CD4-positive, alpha-beta T cell treated with Interferon alpha-2 for 1 hour (primary cell): ENCODE data around the gene LCN1.
A peak's percentile ranks its signal among the peaks of the same experiment; 100 is the strongest.

ENCODE experiments used
- DNase-seq, 2 donors: peaks; one replicate each; pipeline ENCODE4 v3.0.0-alpha.2; 2020 to 2022

The LCN1 gene

DNA sequence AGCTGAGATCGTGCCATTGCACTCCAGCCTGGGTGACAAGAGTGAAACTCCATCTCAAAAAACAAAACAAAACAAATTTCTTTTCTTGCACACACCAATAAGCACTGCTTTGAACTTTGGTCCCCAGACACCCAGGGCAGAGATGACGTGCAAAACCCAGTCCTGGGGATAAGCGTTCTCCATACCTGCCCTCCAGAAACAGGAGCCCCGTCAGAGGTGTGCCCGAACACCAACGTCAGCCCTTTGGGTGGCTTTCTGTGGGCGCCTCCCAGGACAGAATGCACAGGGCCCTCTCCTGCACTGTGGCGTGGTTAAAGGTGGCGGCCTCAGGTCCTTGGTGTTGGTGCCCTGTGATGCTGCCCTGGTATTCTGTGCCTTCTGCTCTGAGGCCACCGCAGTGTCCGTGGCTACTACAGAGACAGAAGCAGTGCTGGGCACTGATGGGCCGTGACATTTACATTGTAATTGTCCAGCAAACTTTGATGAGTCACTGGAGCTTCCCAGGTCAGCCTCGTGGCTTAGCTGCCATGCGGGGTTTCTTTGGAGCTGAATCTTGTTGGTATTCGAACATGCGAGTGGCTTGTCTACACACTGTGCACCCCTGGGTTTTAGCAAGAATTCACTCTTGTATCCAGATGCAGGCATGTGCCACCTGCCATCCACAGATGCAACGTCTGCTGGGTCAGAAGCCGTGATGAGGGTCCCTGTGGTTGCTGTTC is 31.9 kb upstream of the LCN1 start:
- DNase-seq, result no peak

DNA sequence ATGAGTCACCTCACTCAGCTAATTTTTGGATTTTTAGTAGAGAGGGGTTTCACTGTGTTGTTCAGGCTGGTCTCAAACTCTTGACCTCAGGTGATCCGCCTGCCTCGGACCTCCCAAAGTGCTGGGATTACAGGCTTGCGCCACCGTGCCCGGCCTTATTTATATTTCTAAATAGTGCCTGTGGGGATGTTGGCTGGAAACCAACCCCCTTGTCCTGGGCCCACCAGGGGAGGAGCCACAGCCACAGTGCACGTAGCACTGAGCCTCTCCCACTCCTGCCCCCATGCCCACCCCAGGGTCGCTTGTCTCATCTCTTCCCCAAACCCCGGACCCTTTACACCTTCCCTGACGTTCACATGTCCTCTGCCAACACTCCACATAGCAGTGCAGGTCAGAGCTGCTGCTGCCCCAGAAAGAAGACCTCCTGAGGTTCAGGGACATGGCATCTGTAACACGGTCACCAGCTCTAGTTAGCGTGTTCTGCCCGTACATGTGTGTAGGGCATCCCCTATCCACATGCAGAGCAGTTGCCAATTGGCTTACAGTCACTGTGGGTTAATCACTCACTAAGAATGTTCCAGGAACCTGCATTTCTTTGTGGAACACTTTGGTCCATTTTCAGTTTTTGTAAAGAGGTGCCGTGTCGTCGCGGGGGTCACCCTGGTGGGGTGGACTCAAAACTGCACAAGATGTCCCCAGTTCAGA is 30.9 kb upstream of the LCN1 start:
- DNase-seq, result no peak

DNA sequence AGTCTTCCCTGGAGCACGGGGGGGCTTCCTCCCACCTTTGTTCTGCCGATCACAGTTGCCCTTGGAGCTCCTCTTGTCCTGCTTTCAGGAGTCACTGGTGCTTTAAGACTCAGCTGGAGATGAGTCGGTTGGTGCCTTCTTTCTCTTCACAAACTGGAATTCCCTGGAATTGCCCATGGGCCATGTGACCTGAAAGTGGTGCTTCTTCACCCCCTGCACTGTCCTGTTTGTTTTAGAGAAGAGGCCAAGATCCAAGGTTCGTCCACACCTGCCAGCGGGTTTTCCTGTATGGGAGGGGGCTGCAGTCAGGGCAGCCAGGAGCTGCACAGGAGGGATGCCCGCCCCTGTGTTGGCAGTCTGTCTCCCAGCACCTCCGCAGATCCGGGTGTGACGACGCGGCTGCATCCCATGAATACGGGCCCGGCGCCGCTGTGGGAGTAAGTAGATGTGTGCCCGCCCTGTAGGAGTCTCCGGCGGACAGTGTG is 30.2 kb upstream of the LCN1 start:
- DNase-seq, result no peak

DNA sequence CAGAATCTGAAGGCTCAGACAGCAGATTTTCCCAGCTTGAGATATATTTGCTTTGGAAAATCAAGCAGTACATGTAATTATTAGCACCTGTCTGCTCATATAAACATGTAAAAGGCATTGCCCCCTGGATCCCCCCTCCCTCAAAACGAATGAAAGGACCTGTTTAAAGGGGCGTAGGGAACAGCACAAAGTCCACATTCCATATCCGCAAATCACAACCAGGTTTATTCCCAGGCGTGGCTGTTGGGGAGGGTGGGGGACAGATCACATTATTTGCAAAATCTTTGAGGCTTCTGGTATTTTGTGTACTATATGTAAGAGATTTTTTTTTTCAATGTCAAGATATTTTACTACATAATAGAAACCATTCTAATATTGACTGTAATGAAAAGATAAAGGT is 29.5 kb upstream of the LCN1 start:
- no peak for DNase-seq

DNA sequence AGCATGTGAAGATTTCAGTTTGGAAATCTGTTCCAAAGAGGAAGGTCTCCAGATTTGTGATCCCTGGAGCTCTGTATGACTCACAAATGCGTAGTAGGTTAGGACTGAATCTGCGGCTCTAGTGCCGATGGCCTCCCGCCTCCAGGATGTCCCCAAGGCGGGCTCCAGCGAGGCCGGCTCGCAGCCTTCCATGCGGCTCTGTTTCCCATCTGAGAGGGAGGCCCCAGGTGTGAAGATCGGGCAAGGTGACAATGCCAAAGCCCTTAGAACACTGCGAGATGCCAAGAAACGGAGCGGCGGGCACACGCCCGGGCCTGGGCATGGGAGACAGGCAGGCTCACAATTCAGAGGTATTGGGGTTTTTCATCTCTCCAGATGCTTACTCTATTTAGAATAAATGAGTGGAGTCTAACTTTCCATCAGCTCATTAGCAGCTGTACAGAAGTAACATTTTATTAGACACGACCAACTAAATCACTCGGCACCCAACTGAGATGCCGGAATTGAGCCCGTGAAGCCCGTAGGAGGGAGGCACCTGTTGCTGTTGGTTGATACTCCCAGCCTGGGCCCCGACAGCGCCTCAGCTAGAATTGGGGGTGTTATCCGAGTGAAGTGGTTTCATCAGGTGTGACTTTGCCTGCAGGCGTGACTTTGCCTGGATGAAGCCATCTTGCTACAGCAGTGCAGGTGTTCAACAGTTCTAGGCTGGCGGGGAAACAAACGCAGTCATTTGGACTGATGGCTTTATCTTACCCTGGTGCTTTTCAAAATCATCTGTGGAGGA is 28.2 kb upstream of the LCN1 start:
- DNase-seq, result no peak

DNA sequence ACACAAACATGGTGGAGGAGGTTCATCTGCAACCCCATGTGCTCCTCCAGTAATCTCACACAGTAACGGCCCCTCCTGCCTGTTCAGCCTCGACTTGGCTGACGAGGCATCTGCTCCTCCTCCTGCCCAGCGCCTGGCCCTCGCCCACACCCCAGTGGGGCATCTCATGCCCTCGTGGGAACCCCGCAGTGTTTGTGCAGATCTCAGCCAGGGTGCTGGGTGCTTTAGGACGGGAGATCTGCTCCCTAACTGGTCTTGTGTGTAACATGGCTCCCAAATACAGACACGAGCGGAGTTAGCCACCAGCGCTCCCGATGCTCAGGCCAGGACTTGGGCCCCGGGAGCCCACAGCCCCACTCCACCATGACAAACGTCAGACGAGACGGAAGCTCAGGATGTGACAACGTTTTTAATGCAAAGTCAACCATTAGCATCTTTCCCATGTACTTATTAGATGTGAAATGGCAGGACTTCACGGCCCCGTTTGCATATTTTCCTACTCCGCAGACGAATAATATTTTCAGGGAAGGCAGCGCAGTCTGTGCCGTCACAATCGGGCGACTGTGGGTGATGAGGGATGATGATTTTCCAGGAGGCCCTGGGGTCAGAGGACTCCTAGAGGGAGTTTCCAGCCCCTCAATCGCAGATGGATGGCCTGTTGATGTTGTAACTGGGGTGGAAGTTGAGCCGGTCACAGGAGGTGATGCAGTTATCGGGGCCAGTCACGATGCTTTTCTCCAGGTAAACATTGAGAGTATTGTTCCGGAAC is 26.3 kb upstream of the LCN1 start:
- no peak for DNase-seq

DNA sequence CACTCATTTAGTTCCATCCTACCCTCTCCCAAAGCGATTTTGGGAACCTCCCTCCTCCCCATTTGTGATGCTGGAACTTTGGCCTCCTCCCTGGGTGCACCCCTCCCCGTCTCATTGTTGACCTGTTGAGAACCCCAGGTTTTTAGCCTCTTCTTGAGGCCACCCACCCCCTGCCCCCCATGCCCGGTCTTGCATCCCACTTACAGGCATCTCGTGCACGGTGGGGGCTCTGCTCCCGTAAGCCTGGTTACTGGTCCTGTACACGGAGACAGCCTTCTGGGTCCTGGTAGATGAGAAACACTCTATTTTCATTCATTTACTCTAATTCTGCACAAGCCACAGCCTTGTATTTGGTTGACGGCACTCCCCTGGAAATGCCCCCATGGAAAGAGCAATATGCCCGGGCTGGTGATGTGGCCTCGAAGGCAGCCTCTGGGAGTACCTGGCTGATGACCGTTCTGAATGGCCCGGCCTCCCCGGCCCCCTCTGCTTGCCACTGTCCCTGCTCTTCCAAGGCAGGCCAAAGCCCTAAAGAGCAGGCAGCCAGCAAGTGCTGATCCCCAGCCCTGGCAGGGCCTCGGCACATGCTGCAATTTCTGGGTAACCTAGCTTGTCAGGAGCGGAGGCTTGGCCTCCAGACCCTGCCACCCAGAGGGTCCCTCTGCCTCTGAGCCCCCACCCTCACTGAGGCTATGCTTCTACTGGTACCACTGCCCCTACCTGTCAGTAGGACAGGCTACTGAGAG is 22.7 kb upstream of the LCN1 start:
- no peak for DNase-seq

DNA sequence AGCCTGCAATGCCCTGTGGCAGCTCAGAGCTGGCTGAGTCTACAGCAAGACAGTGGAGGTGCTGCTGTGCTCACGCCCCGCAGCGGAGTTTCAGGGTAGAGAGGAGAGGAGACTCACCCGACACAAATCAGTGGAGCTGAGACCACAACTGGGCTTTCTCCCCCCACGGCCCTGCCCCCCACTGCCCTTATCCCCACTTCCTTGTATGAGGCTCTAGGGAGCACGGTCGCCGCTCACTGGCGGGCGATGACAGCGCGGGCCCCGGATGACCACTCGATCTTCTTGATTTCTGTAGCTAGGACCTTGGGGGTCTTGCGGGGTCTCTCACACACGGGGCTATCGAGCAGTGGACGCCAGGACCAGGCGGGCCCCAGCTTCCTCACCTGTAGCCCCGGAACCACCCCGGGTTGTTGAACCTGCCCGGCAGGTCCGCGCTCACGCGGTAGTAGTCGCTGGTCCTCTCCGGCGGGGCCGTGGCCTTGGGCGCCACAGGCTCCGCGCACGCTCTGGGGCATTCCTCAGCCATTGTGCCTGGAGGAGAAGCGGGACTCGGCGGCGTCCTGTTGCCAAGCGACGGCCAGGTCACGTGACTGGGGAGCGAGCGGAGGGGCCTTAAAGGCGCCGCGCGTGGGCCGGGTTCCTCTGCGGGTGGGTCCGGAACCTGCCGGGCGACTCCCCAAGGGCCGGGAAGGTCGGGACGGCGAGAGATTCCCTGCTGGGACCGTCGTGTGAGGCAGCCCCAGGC is 21.7 kb upstream of the LCN1 start:
- DNase-seq, result peak; percentile 88 to 90

DNA sequence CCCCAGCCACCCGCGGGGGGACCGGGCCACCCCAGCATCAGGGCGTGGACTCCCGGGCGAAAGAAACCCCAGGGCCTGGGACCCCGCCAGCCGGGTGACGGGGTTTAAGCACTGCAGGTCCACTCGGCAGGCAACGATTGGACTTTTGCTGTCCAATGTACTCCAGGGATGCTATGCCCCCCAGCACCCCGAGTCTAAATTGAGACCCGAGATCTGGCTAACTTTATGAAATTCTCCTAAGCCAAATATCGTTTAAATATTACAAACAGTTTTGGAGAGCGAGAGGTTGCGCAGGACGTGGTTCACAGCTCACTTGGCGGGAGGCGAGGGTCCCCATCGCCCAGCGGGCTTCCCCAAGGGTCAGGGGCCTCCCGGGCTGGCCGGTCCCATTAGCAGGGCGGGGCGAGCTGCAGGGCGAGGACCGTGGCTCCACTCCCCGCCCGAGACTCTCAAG is 21.1 kb upstream of the LCN1 start:
- no peak for DNase-seq

DNA sequence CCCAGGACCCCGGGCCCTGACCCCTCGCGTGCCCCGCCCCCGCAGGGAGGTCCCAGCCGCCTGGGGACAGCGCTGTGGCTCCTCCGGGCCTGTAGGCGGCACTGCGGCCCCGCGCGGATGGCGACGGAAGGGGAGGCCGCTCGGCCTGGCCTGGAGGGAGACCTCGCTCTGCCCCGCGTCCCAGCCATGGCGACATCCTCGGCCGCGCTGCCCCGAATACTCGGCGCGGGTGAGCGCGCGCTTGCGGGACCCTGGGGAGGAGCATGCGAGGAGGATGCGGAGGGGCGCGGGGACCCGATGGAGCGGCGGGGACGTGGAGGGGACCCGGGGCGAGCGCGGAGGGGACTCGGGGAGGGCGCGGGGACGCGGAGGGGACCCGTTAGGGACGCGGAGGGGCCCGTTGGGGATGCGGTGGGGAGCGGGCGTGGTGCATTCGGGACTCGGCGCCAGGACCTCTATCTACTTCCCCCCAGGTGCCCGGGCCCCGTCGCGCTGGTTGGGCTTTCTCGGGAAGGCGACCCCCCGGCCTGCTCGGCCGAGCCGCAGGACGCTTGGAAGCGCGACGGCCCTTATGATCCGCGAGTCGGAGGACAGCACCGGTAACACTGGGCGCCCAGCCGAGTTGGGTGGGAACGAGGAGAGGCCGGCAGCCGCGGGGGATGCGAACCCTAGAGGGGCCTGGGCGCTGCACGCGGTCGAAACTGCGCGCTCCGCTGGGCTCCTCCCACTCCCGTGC is 20.5 kb upstream of the LCN1 start, which contains the start of gene MRPS2:
Gene MRPS2, plus strand, starts transcription at position 158 of the 736 bp plus-strand sequence. Its CDS starts 29 bp downstream, at position 187.
- peak; percentile 85 to 90 for DNase-seq

DNA sequence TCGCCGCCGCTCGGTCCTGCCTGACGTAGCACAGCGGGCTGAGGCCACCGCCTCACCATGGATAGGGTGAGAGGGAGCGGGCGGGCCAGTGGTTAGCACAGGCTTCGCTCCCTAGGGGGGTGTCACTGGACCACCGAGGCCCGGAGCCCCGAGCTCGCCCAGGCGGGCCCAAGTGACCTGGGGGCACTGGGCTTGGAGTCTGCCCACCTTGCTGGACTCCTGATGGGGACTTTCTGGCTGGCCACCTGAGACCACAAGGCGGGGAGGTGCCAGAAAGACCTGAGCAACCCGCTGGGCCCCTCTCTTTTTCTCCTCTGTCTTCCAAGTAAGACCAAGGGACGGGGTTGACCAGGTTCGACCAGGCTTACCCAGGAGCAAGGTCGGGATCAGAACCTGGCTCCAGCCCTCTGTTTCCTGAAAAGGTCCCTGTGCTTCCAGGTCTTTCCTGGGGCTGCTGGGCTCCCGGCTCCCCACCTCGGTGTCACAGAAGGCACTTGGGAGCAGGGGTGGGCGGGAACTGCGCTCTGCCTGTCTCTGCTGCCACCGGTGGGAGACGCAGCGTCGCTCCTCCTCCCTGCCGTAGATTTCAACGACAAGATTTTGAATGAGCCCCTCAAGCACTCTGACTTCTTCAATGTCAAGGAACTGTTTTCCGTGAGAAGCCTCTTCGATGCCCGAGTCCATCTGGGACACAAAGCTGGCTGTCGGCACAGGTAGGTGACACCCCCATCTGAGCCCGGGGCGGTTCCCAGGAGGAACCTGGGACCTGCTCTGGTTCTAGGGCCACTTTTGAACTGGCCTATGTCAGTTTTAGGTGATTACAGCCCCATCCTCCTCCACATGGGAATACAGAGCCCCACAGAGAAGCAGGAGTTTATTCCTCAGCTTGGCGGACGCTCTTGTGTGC is 19.7 kb upstream of the LCN1 start:
- peak; percentile 23 to 47 for DNase-seq

DNA sequence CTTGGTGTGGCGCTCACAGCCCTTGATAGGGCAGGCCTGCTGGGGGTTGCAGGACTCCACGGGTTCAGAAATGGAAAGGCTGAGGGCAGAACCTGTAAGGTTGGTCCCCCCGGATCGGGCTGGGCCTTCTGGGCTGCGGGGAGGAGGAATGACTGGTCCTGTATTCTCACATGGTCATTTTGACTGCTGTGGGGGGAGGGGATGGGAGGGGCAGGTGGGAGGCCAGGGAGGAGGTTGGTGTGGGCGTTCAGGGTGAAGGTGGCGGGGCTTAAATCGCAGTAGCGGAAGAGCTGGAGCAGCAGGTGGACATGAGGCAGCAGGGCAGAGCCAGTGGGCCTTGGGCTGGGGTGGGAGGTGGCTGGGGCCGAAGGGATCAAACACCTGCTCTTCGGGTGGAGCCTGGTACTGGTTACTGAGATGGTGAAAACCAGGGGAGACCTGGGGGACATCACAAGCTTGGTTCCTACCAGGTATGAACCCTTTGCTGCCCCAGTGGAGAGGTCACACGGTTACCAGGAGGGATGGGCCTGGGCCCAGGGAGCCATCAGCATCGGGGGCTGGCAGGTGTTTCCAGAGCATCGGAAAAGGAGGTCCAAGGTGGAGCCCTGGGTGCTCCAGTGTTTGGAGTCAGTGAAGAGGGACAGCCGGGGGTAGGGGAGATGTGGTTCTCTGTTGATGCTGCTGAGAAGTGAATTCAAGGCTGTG is 18.9 kb upstream of the LCN1 start:
- no peak for DNase-seq

DNA sequence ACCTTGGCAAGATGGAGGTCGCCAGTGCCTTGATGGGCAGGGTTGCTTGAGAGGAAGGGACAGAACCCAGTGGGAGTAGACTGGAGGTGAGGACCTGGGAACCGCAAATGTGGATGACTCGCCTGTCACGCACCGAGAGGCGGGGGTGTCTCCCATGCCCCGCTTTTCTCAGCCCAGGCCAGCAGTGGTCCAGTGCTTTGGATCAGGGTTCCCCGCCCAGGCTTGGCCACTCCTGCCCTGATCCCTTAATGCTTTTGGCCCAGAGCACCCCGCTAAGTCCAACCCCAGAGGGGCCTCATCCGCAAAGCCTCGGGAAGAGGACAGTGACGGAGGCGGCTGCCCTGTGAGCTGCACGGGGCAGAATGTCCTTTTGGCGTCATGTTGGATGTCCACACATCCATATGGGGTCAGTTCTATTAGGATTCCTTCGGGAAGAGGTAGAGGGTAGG is 18.3 kb upstream of the LCN1 start:
- no peak for DNase-seq

DNA sequence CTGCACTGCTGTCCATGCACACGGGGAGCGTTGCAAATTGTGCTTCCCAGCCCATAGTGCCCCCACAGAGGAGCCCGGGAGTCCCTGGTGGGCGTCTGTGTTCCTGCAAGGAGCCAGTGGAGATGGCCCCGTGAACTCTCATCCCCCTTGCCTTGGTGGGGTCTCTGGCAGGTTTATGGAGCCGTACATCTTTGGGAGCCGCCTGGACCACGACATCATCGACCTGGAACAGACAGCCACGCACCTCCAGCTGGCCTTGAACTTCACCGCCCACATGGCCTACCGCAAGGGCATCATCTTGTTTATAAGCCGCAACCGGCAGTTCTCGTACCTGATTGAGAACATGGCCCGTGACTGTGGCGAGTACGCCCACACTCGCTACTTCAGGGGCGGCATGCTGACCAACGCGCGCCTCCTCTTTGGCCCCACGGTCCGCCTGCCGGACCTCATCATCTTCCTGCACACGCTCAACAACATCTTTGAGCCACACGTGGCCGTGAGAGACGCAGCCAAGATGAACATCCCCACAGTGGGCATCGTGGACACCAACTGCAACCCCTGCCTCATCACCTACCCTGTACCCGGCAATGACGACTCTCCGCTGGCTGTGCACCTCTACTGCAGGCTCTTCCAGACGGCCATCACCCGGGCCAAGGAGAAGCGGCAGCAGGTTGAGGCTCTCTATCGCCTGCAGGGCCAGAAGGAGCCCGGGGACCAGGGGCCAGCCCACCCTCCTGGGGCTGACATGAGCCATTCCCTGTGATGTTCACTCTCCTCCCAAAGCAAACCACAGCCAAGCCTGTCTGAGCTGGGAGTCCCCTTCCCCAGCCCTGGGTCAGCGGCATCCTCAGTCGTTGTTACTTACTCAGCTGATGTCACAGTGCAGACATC is 17.6 kb upstream of the LCN1 start:
- DNase-seq, result no peak

DNA sequence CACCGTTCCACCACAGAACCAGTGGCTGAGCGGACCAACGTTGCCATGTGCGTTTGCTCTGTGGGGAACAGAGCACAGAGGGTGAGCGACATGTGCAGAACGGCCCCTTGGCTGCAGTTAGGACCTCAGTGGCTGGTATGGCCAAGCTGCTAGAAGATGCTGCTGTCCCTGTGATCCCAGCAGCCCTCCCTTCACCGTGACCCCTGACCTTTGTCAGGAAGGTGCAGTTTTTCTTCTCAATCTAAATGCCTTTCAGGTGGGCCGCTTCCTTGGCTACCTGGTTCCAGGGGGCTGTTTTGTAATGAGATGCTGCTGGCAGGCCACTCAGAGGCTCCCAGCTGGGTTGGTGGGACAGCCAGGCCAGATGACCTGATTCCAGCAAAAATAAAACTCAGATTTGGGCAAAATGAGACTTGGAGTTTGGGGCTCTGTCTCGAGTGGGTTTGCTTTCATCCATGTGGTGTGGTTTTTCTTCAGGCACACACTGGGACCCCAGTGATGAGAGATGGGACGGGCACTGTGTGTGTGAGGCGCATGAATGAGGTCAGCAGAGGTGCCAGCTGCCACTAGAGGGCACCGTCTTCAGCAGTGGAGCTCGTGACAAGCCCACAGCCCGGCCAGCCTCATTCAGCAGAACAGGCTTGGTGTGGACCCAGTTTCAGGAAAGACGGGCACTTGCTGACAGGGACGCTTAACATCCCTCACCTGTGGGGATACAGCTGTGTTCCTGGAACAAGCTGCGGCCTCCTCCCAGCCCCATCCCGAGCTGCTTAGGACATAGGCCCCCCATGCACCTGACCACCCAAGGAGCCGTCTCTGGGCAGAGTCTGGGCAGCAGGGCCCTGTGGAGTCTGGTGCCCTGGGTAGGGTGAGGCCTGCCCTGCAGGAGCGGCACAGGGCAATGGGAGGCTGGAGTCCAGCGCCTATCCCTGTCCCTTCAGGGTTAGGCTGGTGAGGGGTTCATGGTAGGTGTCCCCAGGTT is 16.7 kb upstream of the LCN1 start:
- DNase-seq, result peak; percentile 46 to 58
